ENCODE measurements around the gene HNRNPLL.
"Not testable (repeated sequence)": the region's sequence is repeated elsewhere in the genome, so short reads cannot be mapped to it uniquely, and the experiment has no call there.

GRCh38 chr2:38642373-38643017 is 39.8 kb upstream of the HNRNPLL start:
- not testable (repeated sequence) for TF ChIP-seq POLR2A, CTCF (IDR thresholded peaks at IDR 0.05)
